ENCODE measurements around the gene NCOA1.

DNA sequence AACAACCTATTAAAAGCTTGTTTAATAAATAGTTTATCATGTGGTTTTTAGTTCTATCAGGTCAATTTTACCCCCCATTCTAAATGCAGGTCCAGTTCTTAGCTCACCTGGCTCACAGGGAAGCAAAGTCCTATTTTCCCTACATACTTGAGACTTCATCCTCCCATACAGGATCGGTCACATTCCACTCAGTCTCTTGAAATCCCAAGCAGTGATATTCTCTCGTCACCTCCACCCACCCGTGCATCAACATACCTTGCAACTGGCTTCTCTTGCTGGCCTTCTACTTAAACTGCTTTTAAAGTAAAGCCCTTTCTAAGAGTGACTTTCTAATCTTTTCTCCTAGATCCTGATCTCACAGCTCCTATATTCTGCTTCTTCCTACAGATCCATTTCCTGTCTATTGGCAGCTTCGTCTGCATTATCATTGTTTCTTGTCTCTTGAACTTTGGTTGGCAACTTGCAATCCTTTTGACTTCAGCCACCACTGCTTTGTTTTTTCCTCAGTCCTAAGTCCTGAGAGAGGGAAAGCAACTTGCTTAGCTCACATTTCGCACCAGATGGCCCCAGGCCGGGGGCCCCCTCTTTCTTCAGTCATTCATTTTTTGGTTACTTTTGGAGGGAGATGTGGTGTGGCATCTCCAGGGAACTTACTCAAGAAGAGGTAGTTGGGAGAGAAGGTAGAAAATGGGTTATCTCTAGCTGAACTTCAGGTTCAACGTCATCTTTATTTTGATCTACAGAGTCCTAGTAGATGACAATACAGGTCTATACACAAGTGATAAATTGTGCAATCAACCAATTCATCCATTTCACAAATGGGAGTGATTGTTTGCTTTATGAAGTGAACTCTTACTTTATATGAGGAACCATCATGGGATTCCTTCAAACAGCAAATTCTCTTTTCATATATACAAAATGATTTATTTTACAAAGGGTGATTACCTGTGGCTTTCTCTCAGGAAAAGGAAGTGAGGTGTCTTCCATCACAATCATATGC is 23.9 kb upstream of the NCOA1 start:
- TF ChIP-seq, protein P1, sequence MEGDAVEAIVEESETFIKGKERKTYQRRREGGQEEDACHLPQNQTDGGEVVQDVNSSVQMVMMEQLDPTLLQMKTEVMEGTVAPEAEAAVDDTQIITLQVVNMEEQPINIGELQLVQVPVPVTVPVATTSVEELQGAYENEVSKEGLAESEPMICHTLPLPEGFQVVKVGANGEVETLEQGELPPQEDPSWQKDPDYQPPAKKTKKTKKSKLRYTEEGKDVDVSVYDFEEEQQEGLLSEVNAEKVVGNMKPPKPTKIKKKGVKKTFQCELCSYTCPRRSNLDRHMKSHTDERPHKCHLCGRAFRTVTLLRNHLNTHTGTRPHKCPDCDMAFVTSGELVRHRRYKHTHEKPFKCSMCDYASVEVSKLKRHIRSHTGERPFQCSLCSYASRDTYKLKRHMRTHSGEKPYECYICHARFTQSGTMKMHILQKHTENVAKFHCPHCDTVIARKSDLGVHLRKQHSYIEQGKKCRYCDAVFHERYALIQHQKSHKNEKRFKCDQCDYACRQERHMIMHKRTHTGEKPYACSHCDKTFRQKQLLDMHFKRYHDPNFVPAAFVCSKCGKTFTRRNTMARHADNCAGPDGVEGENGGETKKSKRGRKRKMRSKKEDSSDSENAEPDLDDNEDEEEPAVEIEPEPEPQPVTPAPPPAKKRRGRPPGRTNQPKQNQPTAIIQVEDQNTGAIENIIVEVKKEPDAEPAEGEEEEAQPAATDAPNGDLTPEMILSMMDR (IDR thresholded peaks at IDR 0.05) = no peak
- no peak for TF ChIP-seq POLR2AphosphoS5 (IDR thresholded peaks at IDR 0.05)

Measured in gastroesophageal sphincter (tissue), 3 donors.